ENCODE results near the gene TAS1R3. TPM values are rescaled to one million over a fixed set of nuclear protein-coding genes. Genes with fewer than 3 reads are reported as not detected.
A peak's percentile ranks its signal among the peaks of the same experiment; 100 is the strongest.

The TAS1R3 gene
- total and polyA plus RNA-seq, 4 donors, result 0.19 to 0.36 (median 0.33) TPM; not detected in 1

DNA sequence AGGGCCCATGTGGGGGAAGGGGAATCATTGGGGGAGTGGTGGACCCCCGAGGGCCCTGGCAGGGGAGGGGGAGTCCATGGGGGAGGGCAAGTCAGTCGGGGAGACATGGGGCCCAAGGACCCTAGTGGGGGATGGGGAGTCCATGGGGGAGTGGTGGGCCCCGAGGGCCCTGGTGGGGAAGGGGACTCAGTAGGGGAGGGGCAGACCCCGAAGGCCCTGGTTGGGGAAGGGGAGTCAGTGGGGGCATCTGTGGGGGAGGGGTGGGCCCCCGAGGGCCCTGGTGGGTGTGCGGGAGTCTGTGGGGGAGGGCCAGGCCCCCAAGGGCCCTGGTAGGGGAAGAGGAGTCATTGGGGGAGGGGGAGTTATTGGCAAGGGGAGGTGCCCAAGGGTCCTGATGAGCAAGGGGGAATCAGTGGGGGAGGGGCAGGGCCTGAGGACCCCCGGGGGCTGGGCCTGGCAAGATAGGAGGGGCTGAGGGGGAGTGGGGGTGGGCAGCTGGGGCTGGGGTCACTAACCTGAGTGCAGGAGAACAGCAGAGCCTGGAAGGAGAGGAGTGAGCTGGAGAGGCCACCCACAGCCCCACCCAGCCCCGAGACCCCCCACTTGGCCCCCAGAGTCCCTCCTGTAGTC is 25.2 kb downstream of the TAS1R3 start:
- Histone ChIP-seq H3K4me3 (ENCODE audit: low read depth in 1 of 3, low read length in 3 of 3) (no peak overlapping the region), H3K27me3 (ENCODE audit: control insufficient read depth in 4 of 4, insufficient read depth in 4 of 4, low read length in 3 of 4) (peaks cover 0 to 2% (median 0%) of the 10 kb centered on the region in 4 donors), H3K9me3 (ENCODE audit: control insufficient read depth in 4 of 4, low read length in 3 of 4) (no peaks in the 10 kb centered on the region), H3K9ac (ENCODE audit: low read depth in 1 of 2, low read length in 2 of 2) (no peak overlapping the region), H3K36me3 (ENCODE audit: control insufficient read depth in 4 of 4, insufficient read depth in 3 of 4, low read depth in 1 of 4, low read length in 3 of 4) (no peaks in the 10 kb centered on the region), H3K4me1 (ENCODE audit: control insufficient read depth in 4 of 4, insufficient read depth in 4 of 4, low read length in 3 of 4) (peaks cover 0 to 25% (median 4%) of the 10 kb centered on the region in 4 donors), H3K27ac (ENCODE audit: low read depth in 1 of 2, low read length in 2 of 2) (no peak overlapping the region)
- WGBS, result 55% methylated on average over 8 of the region's 8 CpGs
- TF ChIP-seq, protein P1, sequence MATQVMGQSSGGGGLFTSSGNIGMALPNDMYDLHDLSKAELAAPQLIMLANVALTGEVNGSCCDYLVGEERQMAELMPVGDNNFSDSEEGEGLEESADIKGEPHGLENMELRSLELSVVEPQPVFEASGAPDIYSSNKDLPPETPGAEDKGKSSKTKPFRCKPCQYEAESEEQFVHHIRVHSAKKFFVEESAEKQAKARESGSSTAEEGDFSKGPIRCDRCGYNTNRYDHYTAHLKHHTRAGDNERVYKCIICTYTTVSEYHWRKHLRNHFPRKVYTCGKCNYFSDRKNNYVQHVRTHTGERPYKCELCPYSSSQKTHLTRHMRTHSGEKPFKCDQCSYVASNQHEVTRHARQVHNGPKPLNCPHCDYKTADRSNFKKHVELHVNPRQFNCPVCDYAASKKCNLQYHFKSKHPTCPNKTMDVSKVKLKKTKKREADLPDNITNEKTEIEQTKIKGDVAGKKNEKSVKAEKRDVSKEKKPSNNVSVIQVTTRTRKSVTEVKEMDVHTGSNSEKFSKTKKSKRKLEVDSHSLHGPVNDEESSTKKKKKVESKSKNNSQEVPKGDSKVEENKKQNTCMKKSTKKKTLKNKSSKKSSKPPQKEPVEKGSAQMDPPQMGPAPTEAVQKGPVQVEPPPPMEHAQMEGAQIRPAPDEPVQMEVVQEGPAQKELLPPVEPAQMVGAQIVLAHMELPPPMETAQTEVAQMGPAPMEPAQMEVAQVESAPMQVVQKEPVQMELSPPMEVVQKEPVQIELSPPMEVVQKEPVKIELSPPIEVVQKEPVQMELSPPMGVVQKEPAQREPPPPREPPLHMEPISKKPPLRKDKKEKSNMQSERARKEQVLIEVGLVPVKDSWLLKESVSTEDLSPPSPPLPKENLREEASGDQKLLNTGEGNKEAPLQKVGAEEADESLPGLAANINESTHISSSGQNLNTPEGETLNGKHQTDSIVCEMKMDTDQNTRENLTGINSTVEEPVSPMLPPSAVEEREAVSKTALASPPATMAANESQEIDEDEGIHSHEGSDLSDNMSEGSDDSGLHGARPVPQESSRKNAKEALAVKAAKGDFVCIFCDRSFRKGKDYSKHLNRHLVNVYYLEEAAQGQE (IDR thresholded peaks at IDR 0.05), result no peak
- TF ChIP-seq RXRA (IDR thresholded peaks at IDR 0.05), result no peak
- DNase-seq (ENCODE audit: low spot score), result no peak

- Histone ChIP-seq H3K4me1 (ENCODE audit: control insufficient read depth in 4 of 4, insufficient read depth in 4 of 4, low read length in 3 of 4) (peaks cover 0 to 20% (median 4%) of the 10 kb centered on the region in 4 donors), H3K9ac (ENCODE audit: low read depth in 1 of 2, low read length in 2 of 2) (no peak overlapping the region), H3K27me3 (ENCODE audit: control insufficient read depth in 4 of 4, insufficient read depth in 4 of 4, low read length in 3 of 4) (peaks cover 0 to 2% (median 0%) of the 10 kb centered on the region in 4 donors), H3K4me3 (ENCODE audit: low read depth in 1 of 3, low read length in 3 of 3) (no peak overlapping the region), H3K27ac (ENCODE audit: low read depth in 1 of 2, low read length in 2 of 2) (peak overlapping the region; percentile 11 to 44), H3K9me3 (ENCODE audit: control insufficient read depth in 4 of 4, low read length in 3 of 4) (no peaks in the 10 kb centered on the region), H3K36me3 (ENCODE audit: control insufficient read depth in 4 of 4, insufficient read depth in 3 of 4, low read depth in 1 of 4, low read length in 3 of 4) (no peaks in the 10 kb centered on the region)
- TF ChIP-seq HNF4G (IDR thresholded peaks at IDR 0.05), result no peak
- TF ChIP-seq ATF3 (IDR thresholded peaks at IDR 0.05), result no peak
- TF ChIP-seq SP1 (IDR thresholded peaks at IDR 0.05), result no peak
- TF ChIP-seq HNF4A (conservative IDR thresholded peaks at IDR 0.05), result no peak
- no peak for TF ChIP-seq JUND (IDR thresholded peaks at IDR 0.05)
- no peak for TF ChIP-seq TAF1 (conservative IDR thresholded peaks at IDR 0.05)
- no peak for TF ChIP-seq GABPA (IDR thresholded peaks at IDR 0.05 in 1 of 2, conservative IDR thresholded peaks at IDR 0.05 in 1 of 2)
- TF ChIP-seq EGR1 (IDR thresholded peaks at IDR 0.05; ENCODE audit: low read depth in 2 of 2), result no peak
- TF ChIP-seq YY1 (IDR thresholded peaks at IDR 0.05), result no peak
- TF ChIP-seq RAD21 (IDR thresholded peaks at IDR 0.05), result no peak
- TF ChIP-seq, protein P1 (IDR thresholded peaks at IDR 0.05), result no peak
- TF ChIP-seq, protein P2, sequence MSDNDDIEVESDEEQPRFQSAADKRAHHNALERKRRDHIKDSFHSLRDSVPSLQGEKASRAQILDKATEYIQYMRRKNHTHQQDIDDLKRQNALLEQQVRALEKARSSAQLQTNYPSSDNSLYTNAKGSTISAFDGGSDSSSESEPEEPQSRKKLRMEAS (IDR thresholded peaks at IDR 0.05), result no peak
- TF ChIP-seq ZBTB33 (IDR thresholded peaks at IDR 0.05), result no peak
- TF ChIP-seq NR2F2 (IDR thresholded peaks at IDR 0.05), result no peak
- no peak for TF ChIP-seq RXRA (IDR thresholded peaks at IDR 0.05)
- TF ChIP-seq FOXA2 (IDR thresholded peaks at IDR 0.05), result no peak
- TF ChIP-seq FOXA1 (IDR thresholded peaks at IDR 0.05), result no peak
- no peak for TF ChIP-seq CTCF (IDR thresholded peaks at IDR 0.05; ENCODE audit: low read depth, low read length, missing input control)
- 68% methylated on average over 26 of the region's 26 CpGs for WGBS
- no peak for DNase-seq (ENCODE audit: low spot score)
Observed at GRCh38 chr1:1356796-1357401, 25.8 kb downstream of the TAS1R3 start.

Data from liver (tissue), 9 donors.